HepG2 (cell line): ENCODE results near the gene STX1B. TPM values are rescaled to one million over a fixed set of nuclear protein-coding genes. Genes with fewer than 3 reads are reported as not detected.

Experiments used
- FOXJ3 ChIP-seq: sonication (generic); formaldehyde crosslinking; IDR thresholded peaks from 2 replicates; pipeline ENCODE4 v1.4.0; 2020; ENCODE audit warnings: missing genetic modification reagents, mild to moderate bottlenecking, borderline replicate concordance
- KLF12 ChIP-seq: sonication (generic); formaldehyde crosslinking; IDR thresholded peaks from 2 replicates; pipeline ENCODE4 v1.4.0; 2020; ENCODE audit warnings: missing genetic modification reagents, borderline replicate concordance
- NFKB2 ChIP-seq: sonication (generic); formaldehyde crosslinking; IDR thresholded peaks from 2 replicates; pipeline ENCODE4 v1.4.0; 2020; ENCODE audit warnings: missing genetic modification reagents, borderline replicate concordance
- RXRA ChIP-seq: sonication (generic); formaldehyde crosslinking; IDR thresholded peaks from 2 replicates; pipeline ENCODE4 v1.5.1; 2020; ENCODE audit warnings: missing genetic modification reagents
- TEAD3 ChIP-seq: optimal IDR thresholded peaks from 2 replicates; pipeline ENCODE3; 2016; ENCODE audit warnings: borderline replicate concordance
- ZIK1 ChIP-seq: sonication (generic); formaldehyde crosslinking; IDR thresholded peaks from 2 replicates; pipeline ENCODE4 v1.5.0; 2020; ENCODE audit warnings: mild to moderate bottlenecking, low read depth, missing genetic modification reagents, borderline replicate concordance
- ZNF296 ChIP-seq: sonication (generic); formaldehyde crosslinking; conservative IDR thresholded peaks from 2 replicates; pipeline ENCODE4 v1.5.0; 2020; ENCODE audit warnings: mild to moderate bottlenecking, missing genetic modification reagents
- ZNF556 ChIP-seq: sonication (generic); formaldehyde crosslinking; IDR thresholded peaks from 2 replicates; pipeline ENCODE4 v1.4.0; 2020; ENCODE audit warnings: mild to moderate bottlenecking, missing genetic modification reagents, borderline replicate concordance
- polyA plus RNA-seq, 8 experiments: library from polyadenylated mRNA; depleted of rRNA in 3 of 8; stranded (reverse) in 7 of 8; unstranded in 1 of 8; fragments of >200 nt; fragmentation: Illumina TruSeq in 4 of 8; extraction: Trizol in 4 of 8; gene quantifications; 2 replicates each; pipeline versions ENCODE4 v1.2.1 to v1.2.3, GENCODE V29; 2011 to 2016; ENCODE audit warnings: low read depth in 4 of 8, missing spikeins in 1 of 8, mixed read lengths in 1 of 8; ENCODE audit not compliant: insufficient read depth in 1 of 8
- total RNA-seq, 5 experiments: library from RNA; depleted of rRNA; stranded (reverse); fragments of >200 nt; fragmentation: Illumina TruSeq; extraction: Trizol; gene quantifications; 2 replicates each; pipeline ENCODE4 v1.2.3, GENCODE V29; 2016; ENCODE audit warnings: low read depth in 1 of 5
- TF ChIP-seq, protein P1 (sequence below): sonication (generic); formaldehyde crosslinking; IDR thresholded peaks from 2 replicates; pipeline ENCODE4 v1.9.0; 2022; ENCODE audit warnings: low read depth, missing genetic modification reagents
- TF ChIP-seq, protein P2 (sequence below): sonication (generic); formaldehyde crosslinking; IDR thresholded peaks from 2 replicates; pipeline ENCODE4 v1.8.0; 2022; ENCODE audit warnings: missing genetic modification reagents, mild to moderate bottlenecking, moderate library complexity, borderline replicate concordance
- TF ChIP-seq, protein P3 (sequence below): sonication (generic); formaldehyde crosslinking; IDR thresholded peaks from 2 replicates; pipeline ENCODE4 v1.4.0; 2020; ENCODE audit warnings: missing genetic modification reagents, borderline replicate concordance
- TF ChIP-seq, protein P4 (sequence below): sonication (generic); formaldehyde crosslinking; IDR thresholded peaks from 2 replicates; pipeline ENCODE4 v1.4.0; 2020; ENCODE audit warnings: missing genetic modification reagents

The STX1B gene
- total and polyA plus RNA-seq, 2 of the 13 experiments (the other 11 are each of a cell fraction or from before 2014, with no cell fraction given) = 2.1 to 3.0 TPM

- TF ChIP-seq, protein P1, sequence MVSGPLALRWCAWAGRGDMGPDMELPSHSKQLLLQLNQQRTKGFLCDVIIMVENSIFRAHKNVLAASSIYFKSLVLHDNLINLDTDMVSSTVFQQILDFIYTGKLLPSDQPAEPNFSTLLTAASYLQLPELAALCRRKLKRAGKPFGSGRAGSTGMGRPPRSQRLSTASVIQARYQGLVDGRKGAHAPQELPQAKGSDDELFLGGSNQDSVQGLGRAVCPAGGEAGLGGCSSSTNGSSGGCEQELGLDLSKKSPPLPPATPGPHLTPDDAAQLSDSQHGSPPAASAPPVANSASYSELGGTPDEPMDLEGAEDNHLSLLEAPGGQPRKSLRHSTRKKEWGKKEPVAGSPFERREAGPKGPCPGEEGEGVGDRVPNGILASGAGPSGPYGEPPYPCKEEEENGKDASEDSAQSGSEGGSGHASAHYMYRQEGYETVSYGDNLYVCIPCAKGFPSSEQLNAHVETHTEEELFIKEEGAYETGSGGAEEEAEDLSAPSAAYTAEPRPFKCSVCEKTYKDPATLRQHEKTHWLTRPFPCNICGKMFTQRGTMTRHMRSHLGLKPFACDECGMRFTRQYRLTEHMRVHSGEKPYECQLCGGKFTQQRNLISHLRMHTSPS (CRISPR knock-in tag) = peak; percentile 38; the same call in 1 of the 2 replicates
- TF ChIP-seq RXRA (CRISPR knock-in tag) (peak; percentile 58), FOXJ3 (CRISPR knock-in tag) (0 out of 2 replicates have a peak, but pooled peaks have one; percentile 11), TEAD3 (peak; percentile 5), NFKB2 (CRISPR knock-in tag) (0 out of 2 replicates have a peak, but pooled peaks have one; percentile 23), ZNF296 (CRISPR knock-in tag) (peak; percentile 77; the same call in 1 of the 2 replicates), ZNF556 (CRISPR knock-in tag) (peak; percentile 45; the same call in 1 of the 2 replicates), KLF12 (0 out of 2 replicates have a peak, but pooled peaks have one; percentile 12), ZIK1 (CRISPR knock-in tag) (0 out of 2 replicates have a peak, but pooled peaks have one; percentile 51)
- TF ChIP-seq, protein P2, sequence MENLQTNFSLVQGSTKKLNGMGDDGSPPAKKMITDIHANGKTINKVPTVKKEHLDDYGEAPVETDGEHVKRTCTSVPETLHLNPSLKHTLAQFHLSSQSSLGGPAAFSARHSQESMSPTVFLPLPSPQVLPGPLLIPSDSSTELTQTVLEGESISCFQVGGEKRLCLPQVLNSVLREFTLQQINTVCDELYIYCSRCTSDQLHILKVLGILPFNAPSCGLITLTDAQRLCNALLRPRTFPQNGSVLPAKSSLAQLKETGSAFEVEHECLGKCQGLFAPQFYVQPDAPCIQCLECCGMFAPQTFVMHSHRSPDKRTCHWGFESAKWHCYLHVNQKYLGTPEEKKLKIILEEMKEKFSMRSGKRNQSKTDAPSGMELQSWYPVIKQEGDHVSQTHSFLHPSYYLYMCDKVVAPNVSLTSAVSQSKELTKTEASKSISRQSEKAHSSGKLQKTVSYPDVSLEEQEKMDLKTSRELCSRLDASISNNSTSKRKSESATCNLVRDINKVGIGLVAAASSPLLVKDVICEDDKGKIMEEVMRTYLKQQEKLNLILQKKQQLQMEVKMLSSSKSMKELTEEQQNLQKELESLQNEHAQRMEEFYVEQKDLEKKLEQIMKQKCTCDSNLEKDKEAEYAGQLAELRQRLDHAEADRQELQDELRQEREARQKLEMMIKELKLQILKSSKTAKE (CRISPR knock-in tag) = no peak
- TF ChIP-seq, protein P3, sequence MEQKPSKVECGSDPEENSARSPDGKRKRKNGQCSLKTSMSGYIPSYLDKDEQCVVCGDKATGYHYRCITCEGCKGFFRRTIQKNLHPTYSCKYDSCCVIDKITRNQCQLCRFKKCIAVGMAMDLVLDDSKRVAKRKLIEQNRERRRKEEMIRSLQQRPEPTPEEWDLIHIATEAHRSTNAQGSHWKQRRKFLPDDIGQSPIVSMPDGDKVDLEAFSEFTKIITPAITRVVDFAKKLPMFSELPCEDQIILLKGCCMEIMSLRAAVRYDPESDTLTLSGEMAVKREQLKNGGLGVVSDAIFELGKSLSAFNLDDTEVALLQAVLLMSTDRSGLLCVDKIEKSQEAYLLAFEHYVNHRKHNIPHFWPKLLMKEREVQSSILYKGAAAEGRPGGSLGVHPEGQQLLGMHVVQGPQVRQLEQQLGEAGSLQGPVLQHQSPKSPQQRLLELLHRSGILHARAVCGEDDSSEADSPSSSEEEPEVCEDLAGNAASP (CRISPR knock-in tag) = peak; percentile 61; the same call in 1 of the 2 replicates
- TF ChIP-seq, protein P4, sequence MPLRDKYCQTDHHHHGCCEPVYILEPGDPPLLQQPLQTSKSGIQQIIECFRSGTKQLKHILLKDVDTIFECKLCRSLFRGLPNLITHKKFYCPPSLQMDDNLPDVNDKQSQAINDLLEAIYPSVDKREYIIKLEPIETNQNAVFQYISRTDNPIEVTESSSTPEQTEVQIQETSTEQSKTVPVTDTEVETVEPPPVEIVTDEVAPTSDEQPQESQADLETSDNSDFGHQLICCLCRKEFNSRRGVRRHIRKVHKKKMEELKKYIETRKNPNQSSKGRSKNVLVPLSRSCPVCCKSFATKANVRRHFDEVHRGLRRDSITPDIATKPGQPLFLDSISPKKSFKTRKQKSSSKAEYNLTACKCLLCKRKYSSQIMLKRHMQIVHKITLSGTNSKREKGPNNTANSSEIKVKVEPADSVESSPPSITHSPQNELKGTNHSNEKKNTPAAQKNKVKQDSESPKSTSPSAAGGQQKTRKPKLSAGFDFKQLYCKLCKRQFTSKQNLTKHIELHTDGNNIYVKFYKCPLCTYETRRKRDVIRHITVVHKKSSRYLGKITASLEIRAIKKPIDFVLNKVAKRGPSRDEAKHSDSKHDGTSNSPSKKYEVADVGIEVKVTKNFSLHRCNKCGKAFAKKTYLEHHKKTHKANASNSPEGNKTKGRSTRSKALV (CRISPR knock-in tag) = 0 out of 2 replicates have a peak, but pooled peaks have one; percentile 37
- TF ChIP-seq, all 625 proteins: peak for 24
Observed at GRCh38 chr16:31022544-31023251, 12.3 kb upstream of the STX1B start (continued).
